HPDE6-E6E7 (cell line): Measurements from ENCODE around the gene OTOS.

Source experiments
- DNase-seq: peaks from one replicate; pipeline ENCODE4 v3.0.0; 2011; ENCODE audit warnings: missing footprints; ENCODE audit errors: extremely low spot score

OTOS gene

DNA sequence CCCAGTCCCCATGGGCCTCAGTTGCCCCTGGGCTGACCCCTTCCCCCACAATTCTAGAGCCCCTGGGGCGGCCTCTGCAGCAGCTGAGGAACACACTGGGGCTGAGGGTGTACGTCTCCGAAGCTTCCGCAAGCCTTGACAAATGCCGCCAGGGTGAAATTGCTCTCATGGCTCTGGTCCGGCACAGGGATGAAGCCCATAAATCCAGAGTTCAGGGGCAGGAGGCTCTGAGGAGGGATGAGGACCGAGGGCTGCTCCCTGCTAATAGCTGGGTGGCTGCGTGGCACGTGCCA lies 27.1 kb upstream of the OTOS start:
- no peak for DNase-seq

DNA sequence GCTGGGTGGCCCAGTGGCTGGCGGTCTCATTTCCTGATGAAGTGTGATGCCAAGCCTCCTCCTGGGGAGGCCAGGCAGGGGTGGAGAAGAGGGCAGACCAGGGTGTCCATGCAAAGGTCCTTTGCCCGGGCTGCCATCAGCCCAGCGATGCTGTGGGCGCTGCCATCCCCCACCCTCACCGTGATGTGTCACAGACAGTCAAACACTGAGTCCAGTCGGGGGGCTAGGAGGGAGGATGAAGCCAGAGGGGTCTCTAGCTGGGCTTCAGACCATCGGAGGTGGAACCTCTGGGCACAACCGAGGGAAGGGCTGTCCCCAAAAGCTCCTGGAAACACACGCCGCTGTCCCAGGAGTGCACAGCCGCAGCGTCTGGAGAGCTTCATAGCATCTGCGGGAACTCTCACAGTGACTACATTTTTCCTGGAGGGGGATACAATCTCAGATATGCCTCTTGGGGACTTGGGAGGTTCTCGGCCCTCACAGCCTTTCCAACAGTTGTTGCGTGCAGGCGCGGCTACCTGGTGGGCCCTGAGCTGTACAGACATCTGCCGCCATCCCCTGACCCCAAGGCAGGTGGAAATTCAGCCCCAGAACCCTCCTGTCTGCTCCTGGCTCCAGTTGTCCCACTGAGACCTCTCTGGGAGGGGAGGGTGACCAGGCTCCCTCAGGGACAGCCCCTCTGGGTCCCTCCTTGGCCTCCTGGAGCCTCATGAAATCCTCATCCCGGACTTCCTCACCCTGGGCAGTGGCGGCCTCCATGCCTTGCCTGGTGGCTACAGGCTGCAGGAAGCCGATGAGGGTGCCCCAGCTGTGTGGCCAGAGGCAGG lies 26.5 kb upstream of the OTOS start:
- DNase-seq = no peak

DNA sequence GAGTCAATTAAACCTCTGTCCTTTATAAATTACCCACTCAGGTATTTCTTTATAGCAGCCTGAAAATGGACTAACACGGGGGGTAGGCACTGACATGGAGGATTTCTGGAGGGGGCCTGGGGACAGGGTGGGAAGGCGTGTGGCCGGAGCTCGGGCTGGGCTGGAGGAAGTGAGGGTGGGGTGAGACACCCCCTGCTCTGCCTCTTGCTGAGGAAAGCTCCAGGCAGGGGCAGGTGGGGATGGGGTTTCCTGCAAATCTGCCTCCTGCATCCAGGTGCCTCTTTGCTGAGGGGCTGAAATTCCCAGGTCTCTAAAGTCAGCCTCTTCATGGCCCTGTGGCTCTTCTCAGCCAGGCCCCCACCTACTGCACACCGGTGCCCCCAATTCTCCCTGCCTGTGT lies 25.7 kb upstream of the OTOS start:
- DNase-seq = no peak

DNA sequence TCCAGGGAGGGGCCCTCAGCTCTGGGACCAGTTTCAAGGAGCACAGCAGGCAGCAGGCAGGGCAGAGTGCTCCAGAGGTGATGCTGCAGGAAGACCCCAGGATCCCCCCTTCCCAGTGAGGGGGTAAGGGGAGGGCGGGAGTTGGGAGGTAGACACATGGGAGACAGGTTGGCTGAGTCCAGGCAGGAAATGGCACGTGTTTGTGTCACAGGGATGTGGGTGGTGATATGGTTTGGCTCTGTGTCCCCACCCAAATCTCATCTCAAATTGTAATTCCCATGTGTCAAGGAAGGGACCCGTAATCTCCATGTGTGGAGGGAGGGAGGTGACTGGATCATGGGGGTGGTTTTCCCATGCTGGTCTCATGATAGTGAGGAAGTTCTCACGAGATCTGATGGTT lies 25.2 kb upstream of the OTOS start:
- DNase-seq = no peak

DNA sequence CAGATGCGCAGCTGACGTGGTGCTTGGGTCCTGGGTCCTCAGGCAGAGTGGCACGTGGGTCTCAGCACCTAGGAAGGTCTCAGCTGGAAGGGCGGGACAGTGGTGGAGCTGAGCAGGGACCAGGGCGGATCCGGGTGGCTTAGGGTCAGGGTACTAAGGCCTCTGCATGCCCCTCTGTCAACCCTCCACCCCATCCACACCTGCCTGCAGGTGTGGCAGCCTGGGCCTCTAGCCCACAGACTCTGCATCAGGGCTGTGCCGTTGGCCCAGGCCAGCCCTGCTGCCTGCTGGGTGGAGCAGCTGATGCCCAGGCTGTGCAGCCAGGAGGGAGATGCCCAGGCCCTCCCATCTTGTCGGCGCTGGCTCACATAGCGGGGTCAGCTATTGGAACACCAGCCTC lies 24.6 kb upstream of the OTOS start:
- DNase-seq = no peak

DNA sequence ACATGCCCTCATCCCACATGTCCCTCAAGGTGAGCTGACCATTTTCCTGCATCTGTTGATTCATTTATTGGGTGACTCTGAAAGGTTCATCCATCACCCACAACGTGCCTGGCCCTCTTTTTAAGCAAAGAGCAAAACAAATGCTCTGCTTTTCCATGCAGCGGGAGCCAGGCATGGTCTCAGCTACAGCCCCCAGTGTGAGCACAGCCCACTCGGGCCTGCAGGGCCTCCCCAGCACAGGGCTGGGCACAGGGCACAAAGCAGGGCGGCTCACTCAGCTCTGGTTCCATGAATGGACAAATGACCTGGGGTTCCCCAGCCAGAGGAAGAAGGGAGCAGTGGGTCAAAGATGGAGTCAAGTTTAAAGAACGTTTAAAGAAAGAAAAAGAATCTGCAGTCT lies 24.1 kb upstream of the OTOS start:
- DNase-seq = no peak

DNA sequence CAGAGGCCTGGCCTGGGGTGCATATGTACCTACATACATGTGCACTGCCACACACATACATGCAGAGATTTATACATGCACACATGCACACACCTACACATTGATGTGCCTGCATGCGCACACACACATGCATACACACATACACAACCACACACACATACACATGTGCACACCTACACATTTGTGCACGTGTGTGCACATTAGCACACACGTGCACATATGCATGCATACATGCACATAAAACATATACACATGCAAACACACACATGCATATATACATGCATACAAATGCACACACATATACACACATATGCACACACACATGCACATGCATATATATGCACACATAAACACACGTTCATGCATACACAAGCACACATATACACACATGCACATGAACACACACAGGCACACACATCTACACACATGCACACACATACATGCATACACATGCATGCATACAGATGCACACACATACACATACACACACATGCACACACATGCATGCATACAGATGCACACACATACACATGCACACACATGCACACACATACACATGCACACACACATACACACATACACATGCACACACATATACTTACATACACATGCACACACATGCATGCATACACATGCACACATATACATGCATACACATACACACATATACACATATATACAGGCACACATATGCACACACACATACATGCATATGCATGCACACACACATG lies 23.6 kb upstream of the OTOS start:
- no peak for DNase-seq

DNA sequence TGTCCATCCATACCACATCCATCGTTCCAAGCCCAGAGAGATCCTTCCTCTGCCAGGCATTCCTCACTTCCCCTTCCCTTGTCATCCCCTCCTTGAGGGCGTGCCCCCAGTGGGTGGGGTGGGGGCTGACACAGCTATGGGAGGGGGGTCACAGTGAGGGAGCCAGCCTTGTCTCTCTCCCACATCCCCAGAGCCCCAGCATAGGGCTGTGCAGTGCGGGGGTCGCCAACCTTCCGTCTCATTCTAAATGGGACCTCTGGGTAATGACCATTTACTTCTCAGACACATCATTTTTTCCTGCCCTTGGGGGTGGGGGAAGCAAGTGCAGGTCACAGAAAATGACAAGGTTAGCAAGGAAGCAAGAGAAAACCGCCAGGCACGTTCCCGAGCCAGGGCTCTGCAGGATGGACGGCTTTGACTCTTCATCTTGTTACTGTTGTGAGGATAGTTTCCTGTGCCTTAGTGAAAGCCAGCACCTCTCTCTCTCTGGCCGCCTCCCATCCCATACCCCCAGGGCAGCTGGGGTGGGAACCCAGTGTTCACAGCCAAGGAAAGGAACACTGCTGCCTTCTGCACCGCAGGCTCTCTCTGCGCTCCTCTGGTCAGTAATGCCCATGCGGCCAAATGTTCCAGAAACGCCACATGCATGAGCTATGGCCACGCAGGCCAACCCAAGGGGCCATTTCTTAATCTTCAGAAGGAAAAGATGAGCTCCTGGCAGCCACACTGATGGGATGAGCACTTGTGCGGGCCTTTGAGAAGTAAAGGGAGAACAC lies 22.7 kb upstream of the OTOS start:
- DNase-seq = no peak

DNA sequence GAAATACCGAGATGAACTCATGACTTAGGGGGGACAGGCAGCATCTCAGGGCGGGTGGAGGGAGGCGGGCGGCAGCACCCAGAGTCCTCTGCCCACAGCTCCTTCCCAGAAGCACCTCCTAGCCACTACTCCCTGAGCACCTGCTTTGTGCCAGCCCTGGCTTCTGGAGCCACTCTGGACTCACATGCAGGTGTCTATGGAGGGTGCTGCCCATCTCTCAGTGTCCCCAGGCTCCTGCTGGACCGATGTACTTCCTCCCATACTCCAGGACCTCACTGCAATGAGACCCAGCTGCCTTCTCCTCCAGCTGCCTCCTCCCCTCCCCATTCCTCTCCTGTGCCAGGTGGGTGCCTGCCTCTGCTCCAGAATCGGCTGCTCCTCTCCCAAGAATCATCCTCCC lies 22.1 kb upstream of the OTOS start:
- no peak for DNase-seq

DNA sequence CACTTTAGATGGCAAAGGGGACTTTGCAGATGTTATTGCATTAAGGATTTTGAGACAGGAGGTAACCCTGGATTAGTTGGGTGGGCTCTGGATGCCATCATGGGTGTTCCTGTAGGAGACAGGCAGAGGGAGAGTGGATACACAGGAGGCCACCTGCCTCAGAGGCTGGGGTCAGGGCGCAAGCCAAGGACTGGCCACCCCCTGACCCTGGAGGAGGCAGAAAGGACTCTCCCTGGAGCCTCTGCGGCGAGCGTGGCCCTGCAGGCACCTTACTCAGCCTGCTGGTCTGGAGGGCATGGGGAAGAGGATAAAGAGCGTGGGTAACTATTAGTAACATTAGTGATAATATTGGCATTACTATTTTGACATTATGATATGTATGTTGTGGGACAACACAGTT lies 21.6 kb upstream of the OTOS start:
- no peak for DNase-seq

DNA sequence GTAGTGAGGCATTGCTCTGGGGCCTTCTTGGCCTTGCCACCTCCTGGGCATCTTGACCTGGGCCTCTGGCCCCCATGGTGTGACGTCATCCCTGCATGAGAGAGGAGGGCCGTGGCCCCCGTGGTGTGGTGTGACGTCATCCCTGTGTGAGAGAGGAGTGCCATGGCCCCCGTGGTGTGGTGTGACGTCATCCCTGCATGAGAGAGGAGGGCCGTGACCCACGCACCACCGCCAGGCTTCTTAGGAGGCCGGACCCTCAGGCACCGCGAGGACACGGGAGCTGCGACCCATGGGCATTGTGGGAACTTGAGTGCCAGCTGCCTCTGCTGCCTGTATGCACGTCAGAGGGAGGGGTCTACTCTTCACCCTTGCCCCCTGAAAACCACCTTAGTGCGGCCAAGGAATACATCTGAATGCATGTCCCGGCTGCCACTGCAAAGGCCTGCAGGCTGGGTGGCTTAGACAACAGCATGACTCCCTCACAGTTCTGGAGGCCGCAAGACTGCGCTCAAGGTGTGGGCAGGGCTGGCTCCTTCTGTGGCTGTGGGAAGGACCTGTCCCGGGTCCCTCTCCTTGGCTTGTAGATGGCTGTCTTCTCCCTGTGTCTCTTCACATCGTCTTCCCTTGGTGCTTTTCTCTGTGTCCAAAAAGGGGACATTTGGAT lies 20.8 kb upstream of the OTOS start:
- no peak for DNase-seq

DNA sequence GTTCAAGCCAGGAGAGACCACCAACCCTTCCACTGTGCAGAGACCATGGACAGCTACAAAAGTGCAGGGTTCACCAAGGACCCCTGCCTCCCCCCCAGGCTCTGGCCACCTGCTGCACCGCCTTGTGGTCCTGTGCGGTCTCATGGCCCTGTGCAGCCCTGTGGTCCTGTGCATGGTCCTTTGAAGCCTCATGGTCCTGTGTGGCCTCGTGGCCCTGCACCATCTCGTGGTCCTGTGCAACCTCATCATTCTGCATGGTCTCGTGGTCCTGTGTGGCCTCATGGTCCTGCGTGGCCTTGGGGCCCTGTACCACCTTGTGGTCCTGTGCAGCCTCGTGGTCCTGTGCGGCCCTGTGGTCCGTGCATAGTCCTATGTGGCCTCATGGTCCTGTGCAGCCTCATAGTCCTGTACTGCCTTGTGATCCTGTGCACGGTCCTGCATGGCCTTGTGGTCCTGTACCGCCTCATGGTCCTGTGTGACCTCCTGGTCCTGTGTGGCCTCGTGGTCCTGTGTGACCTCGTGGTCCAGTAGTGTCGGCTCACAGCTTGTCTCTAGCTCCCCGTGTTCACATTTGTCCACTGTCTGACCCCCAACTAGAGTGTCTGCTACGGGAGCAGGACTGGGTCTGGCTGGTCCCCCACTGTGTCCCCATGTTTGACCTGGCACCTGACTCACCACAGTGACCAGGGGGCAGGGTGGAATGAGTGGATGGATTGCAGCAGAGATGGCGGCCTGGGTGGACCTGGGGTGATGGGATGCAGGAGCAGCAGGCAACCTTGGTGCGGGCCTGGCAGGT lies 20.0 kb upstream of the OTOS start:
- no peak for DNase-seq

DNA sequence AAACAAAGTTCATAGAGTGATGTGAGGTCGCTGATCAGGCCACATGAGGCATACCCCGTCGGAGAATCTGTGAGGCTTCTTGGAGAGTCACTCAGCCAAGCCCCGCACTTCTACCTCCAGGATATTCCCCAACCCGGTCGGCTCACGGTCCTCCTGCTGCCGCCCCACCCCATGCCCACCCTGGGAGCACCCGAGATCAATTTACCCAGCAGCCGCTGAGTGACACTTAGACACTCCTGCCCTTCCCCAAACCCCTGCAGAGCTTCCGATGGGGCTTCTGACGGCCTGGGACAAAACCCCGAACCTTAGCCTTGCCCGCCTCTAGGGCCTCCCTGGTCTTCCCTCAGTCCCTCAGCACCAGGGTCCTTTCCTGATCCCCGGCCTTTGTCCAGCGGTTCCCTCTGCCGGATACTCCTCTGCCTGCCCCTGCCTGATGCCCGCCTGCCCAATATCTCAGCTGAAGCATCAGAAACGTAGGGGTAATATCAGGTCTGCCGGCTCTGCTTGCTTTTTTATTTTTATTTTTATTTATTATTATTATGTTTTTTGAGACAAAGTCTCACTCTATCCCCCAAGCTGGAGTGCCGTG lies 18.9 kb upstream of the OTOS start:
- no peak for DNase-seq

DNA sequence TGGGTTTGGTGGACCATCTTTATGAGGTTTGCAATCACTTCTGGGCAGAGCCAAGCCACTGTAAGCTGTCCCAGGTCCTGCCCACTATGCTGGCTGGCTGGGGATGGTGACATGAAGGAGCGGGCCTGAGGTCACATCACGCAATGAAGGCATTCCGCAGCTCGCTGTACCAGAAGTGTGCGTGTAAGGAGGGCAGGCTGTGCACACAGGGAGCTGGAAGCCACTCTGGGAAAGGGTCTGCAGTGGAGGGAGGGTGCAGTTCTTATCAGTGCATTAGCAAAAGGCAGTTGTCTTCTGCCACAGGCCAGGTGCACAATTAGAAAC lies 16.7 kb upstream of the OTOS start:
- DNase-seq = no peak

DNA sequence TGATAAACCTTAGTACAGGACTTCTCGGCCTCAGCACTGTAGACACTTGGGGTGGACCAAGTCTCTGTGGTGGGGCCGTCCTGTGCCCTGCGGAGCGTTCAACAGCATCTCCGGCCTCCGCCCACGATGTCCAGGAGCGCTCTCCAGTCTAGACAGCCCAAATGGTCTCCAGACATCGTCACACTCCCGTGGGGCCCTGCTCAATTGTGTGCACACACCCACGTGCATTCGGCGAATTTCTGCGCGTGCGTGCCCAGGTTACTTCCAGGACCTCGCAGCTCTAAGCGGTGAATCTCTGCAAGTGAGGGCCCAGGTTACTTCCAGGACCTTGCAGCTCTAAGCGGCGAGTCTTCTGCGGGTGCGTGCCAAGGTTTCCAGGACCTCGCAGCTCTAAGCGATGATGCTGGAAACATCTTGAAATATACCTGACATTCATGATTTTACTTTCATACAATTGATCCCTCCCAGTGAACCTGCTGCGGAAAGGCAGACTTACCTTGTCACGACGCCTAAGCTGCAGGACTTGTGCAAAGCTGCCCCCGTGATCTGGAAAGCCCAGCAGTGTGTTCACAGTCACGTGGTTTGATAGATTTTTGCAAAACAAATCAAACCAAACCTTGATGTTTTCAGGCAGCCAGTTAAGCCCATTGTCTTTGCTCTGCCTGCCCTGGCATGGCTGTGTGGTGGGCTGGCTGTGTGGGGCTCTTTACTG lies 16.1 kb upstream of the OTOS start:
- DNase-seq = no peak

DNA sequence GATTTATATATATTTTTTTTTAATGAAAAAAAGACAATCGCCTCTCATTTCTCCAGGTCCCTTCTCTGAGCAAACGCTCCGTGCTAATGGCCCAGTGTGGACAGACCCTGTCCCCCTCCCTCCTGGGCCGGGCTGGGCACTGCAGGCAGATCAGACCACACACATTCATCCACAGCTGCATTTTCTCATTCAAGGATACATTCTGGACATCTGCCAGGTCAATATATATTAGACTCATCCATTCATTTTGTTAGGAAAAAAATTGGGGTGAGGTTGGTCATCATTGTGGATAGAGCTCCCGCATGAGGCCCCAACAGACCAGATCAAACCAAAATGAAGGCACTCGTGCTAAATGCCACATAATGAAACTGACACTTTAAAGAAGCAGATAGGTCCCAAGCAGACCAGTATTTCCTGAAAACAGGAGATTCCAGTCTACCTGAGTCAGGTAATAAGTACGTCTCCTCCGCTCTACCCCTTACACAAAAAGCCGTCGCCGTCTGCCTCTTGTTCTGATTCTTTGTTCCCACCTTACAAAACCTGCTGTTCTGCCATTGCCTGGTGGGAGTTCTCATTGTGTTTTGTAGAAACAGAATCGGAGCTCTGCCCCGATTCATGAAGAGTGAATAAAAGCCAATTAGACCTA lies 15.4 kb upstream of the OTOS start:
- no peak for DNase-seq

DNA sequence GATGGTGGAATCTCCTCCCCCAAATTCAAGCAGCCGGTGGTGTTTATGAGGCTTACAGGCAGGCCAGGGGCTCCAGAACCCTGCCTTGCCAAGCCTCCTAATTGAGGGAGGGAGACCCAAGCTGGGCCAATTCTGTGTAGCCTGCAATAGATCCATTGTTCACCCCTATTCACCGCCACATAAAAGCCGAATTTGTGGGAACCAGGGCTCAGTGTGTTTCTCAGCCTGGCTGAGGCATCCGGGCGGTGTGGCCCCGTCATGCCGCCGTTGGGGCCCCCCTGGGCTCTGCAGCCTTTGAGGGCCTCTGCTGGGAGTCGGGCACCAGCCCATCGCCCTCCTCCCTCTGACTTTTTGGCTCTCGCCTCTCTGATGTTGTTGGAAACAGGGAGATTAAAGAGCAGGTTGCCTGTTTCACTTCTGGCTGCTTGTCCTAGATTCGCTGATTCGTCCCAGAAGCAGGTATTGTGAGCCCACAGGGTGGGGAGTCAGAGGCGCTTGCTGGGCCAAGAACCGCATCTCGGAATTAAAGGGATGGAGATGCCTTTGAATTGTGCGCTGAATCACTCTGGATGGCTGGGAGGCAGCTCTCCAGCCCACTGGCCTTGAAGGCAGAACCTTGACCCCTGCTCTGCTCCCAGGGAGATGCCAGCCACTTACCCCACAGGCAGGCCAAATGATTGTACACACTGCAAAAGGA lies 14.7 kb upstream of the OTOS start:
- no peak for DNase-seq

DNA sequence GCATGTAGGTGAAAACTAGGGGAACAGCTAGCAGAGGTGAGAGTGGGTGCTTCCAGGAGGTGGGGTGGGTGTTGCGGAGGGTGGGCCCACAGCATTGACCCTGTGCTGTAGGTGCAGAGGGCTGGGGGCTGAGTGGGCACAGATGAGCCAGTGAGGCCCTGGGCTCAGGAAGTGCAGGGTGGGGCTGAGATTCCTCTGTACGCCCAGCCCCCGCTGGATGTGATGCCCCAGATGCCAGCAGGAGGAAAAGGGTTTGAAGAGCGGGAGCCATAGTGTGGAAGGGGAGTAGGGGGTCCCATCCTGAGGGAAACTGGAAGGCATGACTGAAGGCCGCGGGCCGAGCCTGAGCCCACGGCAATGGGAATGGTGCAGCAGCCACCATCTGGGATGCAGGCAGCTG lies 14.1 kb upstream of the OTOS start:
- DNase-seq = no peak

DNA sequence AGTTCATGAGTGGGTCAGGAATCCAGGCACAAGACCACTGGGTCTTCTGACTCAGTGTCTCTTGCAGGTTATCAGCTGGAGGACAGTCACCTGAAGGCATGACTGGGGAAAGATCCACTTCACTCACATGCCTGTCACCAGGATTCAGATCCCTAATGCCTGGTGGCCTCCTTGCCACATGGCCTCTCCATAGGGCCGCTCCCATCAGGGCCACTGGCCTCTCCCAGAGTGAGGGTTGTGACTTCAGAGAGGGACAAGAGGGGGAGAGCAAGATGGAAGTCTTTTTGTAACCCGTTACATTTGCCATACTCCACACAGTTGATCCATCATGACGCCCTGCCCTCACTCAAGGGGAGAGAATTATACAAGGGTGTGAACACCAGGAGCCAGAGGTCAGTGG lies 13.0 kb upstream of the OTOS start:
- no peak for DNase-seq
